K562 (cell line): ENCODE measurements around the gene ADARB2. TPM values are rescaled to one million over a fixed set of nuclear protein-coding genes. Genes with fewer than 3 reads are reported as not detected.

Experiments
- ATAC-seq: fragments of 200-7000 bp; cut with Tn5 transposase; 3 replicates; pipeline ENCODE4 v1.9.1; 2020; ENCODE audit warnings: moderate library complexity
- BruUV-seq: library from RNA; stranded (reverse); fragments of 400-500 nt; replicated peaks from 2 replicates; lab custom pipeline; 2021; lab: Mats Ljungman, UMichigan
- CTCF ChIA-PET: fragments of 300-600 bp; formaldehyde crosslinking; extraction: SDS; loops from one replicate; lab custom pipeline; 2021; ENCODE audit warnings: low intra/inter-chr PET ratio; lab: Yijun Ruan, JAX
- POLR2A ChIA-PET: fragments of 300-600, 350-650 bp; sonication (Branson Sonifier 250); formaldehyde crosslinking; extraction: SDS; loops from one replicate; lab custom pipeline; 2021; ENCODE audit warnings: antibody characterized with exemption, inconsistent platforms; lab: Yijun Ruan, JAX
- DNase-seq, 4 experiments: peaks; one replicate each; pipeline versions ENCODE4 v3.0.0 to v3.0.0-alpha.2; 2011 to 2018; ENCODE audit warnings: low spot score in 3 of 4, mixed read lengths in 3 of 4; ENCODE audit errors: extremely low read depth in 1 of 4
- FAIRE-seq: peaks from 2 replicates; lab custom pipeline; 2011; peaks lifted over from hg19 to GRCh38; lab: Jason Lieb, UNC
- H2AFZ ChIP-seq: 2 replicates; pipeline ENCODE4 v1.6.0; 2011; ENCODE audit warnings: low read depth, low read length, control low read depth, inconsistent platforms
- H3K27ac ChIP-seq: fragments of 200-600 bp; 3 replicates; pipeline ENCODE4 v1.8.0; 2011; ENCODE audit warnings: low read depth, mild to moderate bottlenecking, control low read depth, inconsistent platforms, low read length, moderate library complexity, mixed read lengths; ENCODE audit errors: extremely low read depth
- H3K27me3 ChIP-seq, 2 experiments: fragments of 300-600 bp in 1 of 2; 2 replicates in 1 of 2; 3 replicates in 1 of 2; pipeline versions ENCODE4 v1.6.0 to v1.8.0; 2011; ENCODE audit warnings: inconsistent platforms in 2 of 2, low read length in 2 of 2, mild to moderate bottlenecking in 1 of 2, mixed read lengths in 1 of 2, moderate library complexity in 1 of 2; ENCODE audit not compliant: control insufficient read depth in 2 of 2, insufficient read depth in 2 of 2
- H3K36me3 ChIP-seq: fragments of 300-600 bp; 3 replicates; pipeline ENCODE4 v1.8.0; 2011; ENCODE audit warnings: mild to moderate bottlenecking, low read length, inconsistent platforms; ENCODE audit not compliant: control insufficient read depth, insufficient read depth
- H3K4me1 ChIP-seq, 2 experiments: fragments of 200-600 bp in 1 of 2; replicated peaks in 1 of 2; 2 replicates in 1 of 2; 3 replicates in 1 of 2; pipeline versions ENCODE4 v1.5.1 to v1.8.0; 2011; ENCODE audit warnings: inconsistent platforms in 2 of 2, low read length in 2 of 2, mild to moderate bottlenecking in 1 of 2, mixed read lengths in 1 of 2, moderate library complexity in 1 of 2; ENCODE audit not compliant: control insufficient read depth in 2 of 2, insufficient read depth in 2 of 2
- H3K4me2 ChIP-seq: 2 replicates; pipeline ENCODE4 v1.6.1; 2011; ENCODE audit warnings: low read length, control low read depth, inconsistent platforms, mixed read lengths; ENCODE audit not compliant: insufficient read depth
- H3K4me3 ChIP-seq: fragments of 200-600 bp; sonication (generic), shearing (Covaris generic); 2 replicates; pipeline ENCODE4 v1.5.1; 2016; ENCODE audit warnings: control low read depth, inconsistent platforms
- H3K79me2 ChIP-seq: fragments of 200-600 bp; 3 replicates; pipeline ENCODE4 v1.8.0; 2011; ENCODE audit warnings: low read length, inconsistent platforms; ENCODE audit not compliant: control insufficient read depth, insufficient read depth
- H3K9ac ChIP-seq, 2 experiments: 2 replicates each; pipeline versions ENCODE4 v1.6.0 to v1.6.1; 2011; ENCODE audit warnings: low read depth in 2 of 2, low read length in 2 of 2, control low read depth in 1 of 2, inconsistent platforms in 1 of 2, mild to moderate bottlenecking in 1 of 2, mixed read lengths in 1 of 2; ENCODE audit not compliant: insufficient read depth in 1 of 2
- H3K9me1 ChIP-seq: one replicate; pipeline ENCODE4 v1.6.0; 2011; ENCODE audit warnings: inconsistent platforms, mild to moderate bottlenecking, low read length, moderate library complexity; ENCODE audit not compliant: control insufficient read depth, insufficient read depth
- H3K9me3 ChIP-seq: replicated peaks from 2 replicates; pipeline ENCODE4 v1.5.1; 2011; ENCODE audit warnings: low read depth, low read length, inconsistent platforms; ENCODE audit not compliant: control insufficient read depth, insufficient read depth
- H4K20me1 ChIP-seq: replicated peaks from 2 replicates; pipeline ENCODE4 v1.6.1; 2011; ENCODE audit warnings: low read length, inconsistent platforms, mixed read lengths; ENCODE audit not compliant: control insufficient read depth, insufficient read depth
- GTF2B ChIP-seq: IDR thresholded peaks from 2 replicates; pipeline ENCODE4 v1.6.1; 2011; ENCODE audit not compliant: insufficient read length; ENCODE audit errors: extremely low read depth
- HINFP ChIP-seq: fragments of 450-650 bp; conservative IDR thresholded peaks from 2 replicates; pipeline ENCODE4 v1.6.1; 2016; ENCODE audit warnings: missing genetic modification characterization, low read depth, mild to moderate bottlenecking, control low read depth, missing compliant biosample characterization
- SMARCE1 ChIP-seq: fragments of 450-650 bp; IDR thresholded peaks from 2 replicates; pipeline ENCODE4 v1.7.1; 2016; ENCODE audit warnings: mild to moderate bottlenecking
- ZC3H11A ChIP-seq: IDR thresholded peaks from 2 replicates; pipeline ENCODE4 v1.6.1; 2012; ENCODE audit warnings: low read depth, low read length, improper control_type of control experiment
- ZNF239 ChIP-seq: fragments of 250-450 bp; sonication (Bioruptor Pico); IDR thresholded peaks from 2 replicates; pipeline ENCODE4 v1.4.0; 2020; ENCODE audit warnings: mild to moderate bottlenecking
- ZNF436 ChIP-seq: fragments of 250-450, 450-650 bp; sonication (Bioruptor Pico); formaldehyde crosslinking; IDR thresholded peaks from 2 replicates; pipeline ENCODE4 v1.7.0; 2020; ENCODE audit warnings: mild to moderate bottlenecking
- WGBS: fragments of 100-300 bp; shearing (Covaris generic); methylation state at CpG from one replicate; pipeline ENCODE4 v1.1.6; 2016; ENCODE audit warnings: low coverage, mixed read lengths; ENCODE audit not compliant: insufficient coverage; ENCODE audit errors: missing lambda C conversion rate; 5-methylcytosine and 5-hydroxymethylcytosine counted together
- in situ Hi-C: fragments of 300-500 bp; cut with MboI; formaldehyde crosslinking; loops from 4 replicates; pipeline ENCODE4 v1.15.0; 2018; ENCODE audit warnings: inconsistent platforms, mixed read lengths
- intact Hi-C: fragments of 100-400 bp; cut with micrococcal nuclease; formaldehyde crosslinking; loops from 2 replicates; pipeline ENCODE4 v1.14.2; 2022
- polyA plus RNA-seq, 8 experiments: library from polyadenylated mRNA; depleted of rRNA in 4 of 8; stranded (reverse) in 5 of 8; unstranded in 3 of 8; fragments of >200 nt; fragmentation: Nextera tagmentation in 2 of 8; fragmentation: Illumina TruSeq in 1 of 8; extraction: Ambion mirVana in 2 of 8; extraction: Trizol in 1 of 8; gene quantifications; 2 replicates each; pipeline versions ENCODE4 v1.2.1 to v1.2.3, GENCODE V29; 2011 to 2014; ENCODE audit warnings: inconsistent platforms in 1 of 8, missing spikeins in 1 of 8
- total RNA-seq, 7 experiments: library from RNA; depleted of rRNA in 6 of 7; stranded (reverse); fragments of >200 nt in 6 of 7; fragmentation: Illumina TruSeq in 2 of 7; extraction: Trizol in 2 of 7; gene quantifications; 2 replicates each; pipeline versions ENCODE4 v1.2.1 to v1.2.3, GENCODE V29; 2011 to 2021; ENCODE audit warnings: low replicate concordance in 1 of 7

The ADARB2 gene
- total and polyA plus RNA-seq, 9 of the 15 experiments (the other 6 are each of a cell fraction or from before 2014, with no cell fraction given) = not detected

GRCh38 chr10:1345368-1345767, 392.0 kb downstream of the ADARB2 start:
- Histone ChIP-seq H3K27me3 (peaks cover 14 to 59% of the 10 kb centered on the region in 2 experiments; a peak in 4 of 5 replicates), H3K4me2 (no peak overlapping the region), H3K79me2 (no peaks in the 10 kb centered on the region), H3K4me1 (no peaks in the 10 kb centered on the region; a peak in 1 of 5 replicates), H3K9me1 (no peaks in the 10 kb centered on the region), H2AFZ (no peak overlapping the region), H3K27ac (no peak overlapping the region), H3K9ac (no peak overlapping the region), H3K36me3 (no peaks in the 10 kb centered on the region), H4K20me1 (no peaks in the 10 kb centered on the region), H3K9me3 (no peaks in the 10 kb centered on the region), H3K4me3 (no peak overlapping the region)
- POLR2A ChIA-PET = interaction anchor here (0.9 to 1.2 kb wide), 3 partner anchors 13 to 169 kb away, joined by 3 to 4 read pairs (median 3); no protein-coding TSS in a partner anchor
- DNase-seq (no peak), ATAC-seq (no peak), FAIRE-seq (no peak)
- WGBS = 0% methylated on average over 4 of the region's 4 CpGs
- no peak for TF ChIP-seq ZNF239 (CRISPR knock-in tag)
- no peak for TF ChIP-seq SMARCE1
- TF ChIP-seq HINFP (tag) = no peak
- no peak for TF ChIP-seq ZC3H11A
- TF ChIP-seq GTF2B = no peak
- no peak for TF ChIP-seq ZNF436 (CRISPR knock-in tag)
- CTCF ChIA-PET = no interaction called here
- no TSS peak for BruUV-seq
- intact Hi-C loops (no loop called here), in situ Hi-C loops (no loop called here)
